K562 (cell line): ENCODE measurements around the gene DNAJC18. TPM values are rescaled to one million over a fixed set of nuclear protein-coding genes. Genes with fewer than 3 reads are reported as not detected.
A peak's percentile ranks its signal among the peaks of the same experiment; 100 is the strongest.

Experiments used
- ATAC-seq: fragments of 200-7000 bp; cut with Tn5 transposase; 3 replicates; pipeline ENCODE4 v1.9.1; 2020; ENCODE audit warnings: moderate library complexity
- BruUV-seq: library from RNA; stranded (reverse); fragments of 400-500 nt; replicated peaks from 2 replicates; lab custom pipeline; 2021; lab: Mats Ljungman, UMichigan
- CTCF ChIA-PET: fragments of 300-600 bp; formaldehyde crosslinking; extraction: SDS; loops from one replicate; lab custom pipeline; 2021; ENCODE audit warnings: low intra/inter-chr PET ratio; lab: Yijun Ruan, JAX
- POLR2A ChIA-PET: fragments of 300-600, 350-650 bp; sonication (Branson Sonifier 250); formaldehyde crosslinking; extraction: SDS; loops from one replicate; lab custom pipeline; 2021; ENCODE audit warnings: antibody characterized with exemption, inconsistent platforms; lab: Yijun Ruan, JAX
- DNase-seq, 4 experiments: peaks; one replicate each; pipeline versions ENCODE4 v3.0.0 to v3.0.0-alpha.2; 2011 to 2018; ENCODE audit warnings: low spot score in 3 of 4, mixed read lengths in 3 of 4; ENCODE audit errors: extremely low read depth in 1 of 4
- FAIRE-seq: peaks from 2 replicates; lab custom pipeline; 2011; peaks lifted over from hg19 to GRCh38; lab: Jason Lieb, UNC
- H2AFZ ChIP-seq: 2 replicates; pipeline ENCODE4 v1.6.0; 2011; ENCODE audit warnings: low read depth, low read length, control low read depth, inconsistent platforms
- H3K27ac ChIP-seq: fragments of 200-600 bp; 3 replicates; pipeline ENCODE4 v1.8.0; 2011; ENCODE audit warnings: low read depth, mild to moderate bottlenecking, control low read depth, inconsistent platforms, low read length, moderate library complexity, mixed read lengths; ENCODE audit errors: extremely low read depth
- H3K27me3 ChIP-seq, 2 experiments: fragments of 300-600 bp in 1 of 2; 2 replicates in 1 of 2; 3 replicates in 1 of 2; pipeline versions ENCODE4 v1.6.0 to v1.8.0; 2011; ENCODE audit warnings: inconsistent platforms in 2 of 2, low read length in 2 of 2, mild to moderate bottlenecking in 1 of 2, mixed read lengths in 1 of 2, moderate library complexity in 1 of 2; ENCODE audit not compliant: control insufficient read depth in 2 of 2, insufficient read depth in 2 of 2
- H3K36me3 ChIP-seq: fragments of 300-600 bp; 3 replicates; pipeline ENCODE4 v1.8.0; 2011; ENCODE audit warnings: mild to moderate bottlenecking, low read length, inconsistent platforms; ENCODE audit not compliant: control insufficient read depth, insufficient read depth
- H3K4me1 ChIP-seq, 2 experiments: fragments of 200-600 bp in 1 of 2; replicated peaks in 1 of 2; 2 replicates in 1 of 2; 3 replicates in 1 of 2; pipeline versions ENCODE4 v1.5.1 to v1.8.0; 2011; ENCODE audit warnings: inconsistent platforms in 2 of 2, low read length in 2 of 2, mild to moderate bottlenecking in 1 of 2, mixed read lengths in 1 of 2, moderate library complexity in 1 of 2; ENCODE audit not compliant: control insufficient read depth in 2 of 2, insufficient read depth in 2 of 2
- H3K4me2 ChIP-seq: 2 replicates; pipeline ENCODE4 v1.6.1; 2011; ENCODE audit warnings: low read length, control low read depth, inconsistent platforms, mixed read lengths; ENCODE audit not compliant: insufficient read depth
- H3K4me3 ChIP-seq: fragments of 200-600 bp; sonication (generic), shearing (Covaris generic); 2 replicates; pipeline ENCODE4 v1.5.1; 2016; ENCODE audit warnings: control low read depth, inconsistent platforms
- H3K79me2 ChIP-seq: fragments of 200-600 bp; 3 replicates; pipeline ENCODE4 v1.8.0; 2011; ENCODE audit warnings: low read length, inconsistent platforms; ENCODE audit not compliant: control insufficient read depth, insufficient read depth
- H3K9ac ChIP-seq, 2 experiments: 2 replicates each; pipeline versions ENCODE4 v1.6.0 to v1.6.1; 2011; ENCODE audit warnings: low read depth in 2 of 2, low read length in 2 of 2, control low read depth in 1 of 2, inconsistent platforms in 1 of 2, mild to moderate bottlenecking in 1 of 2, mixed read lengths in 1 of 2; ENCODE audit not compliant: insufficient read depth in 1 of 2
- H3K9me1 ChIP-seq: one replicate; pipeline ENCODE4 v1.6.0; 2011; ENCODE audit warnings: inconsistent platforms, mild to moderate bottlenecking, low read length, moderate library complexity; ENCODE audit not compliant: control insufficient read depth, insufficient read depth
- H3K9me3 ChIP-seq: replicated peaks from 2 replicates; pipeline ENCODE4 v1.5.1; 2011; ENCODE audit warnings: low read depth, low read length, inconsistent platforms; ENCODE audit not compliant: control insufficient read depth, insufficient read depth
- H4K20me1 ChIP-seq: replicated peaks from 2 replicates; pipeline ENCODE4 v1.6.1; 2011; ENCODE audit warnings: low read length, inconsistent platforms, mixed read lengths; ENCODE audit not compliant: control insufficient read depth, insufficient read depth
- ATF7 ChIP-seq: fragments of 450-650 bp; IDR thresholded peaks from 2 replicates; pipeline ENCODE4 v1.7.1; 2014; ENCODE audit warnings: mild to moderate bottlenecking, moderate library complexity
- CREM ChIP-seq: IDR thresholded peaks from 2 replicates; pipeline ENCODE4 v1.6.1; 2014; ENCODE audit warnings: antibody characterized with exemption, low read depth
- FOXJ3 ChIP-seq: sonication (generic); formaldehyde crosslinking; IDR thresholded peaks from 2 replicates; pipeline ENCODE4 v1.4.0; 2020; ENCODE audit warnings: mild to moderate bottlenecking, missing genetic modification reagents
- IFI16 ChIP-seq: fragments of 250-450 bp; sonication (Bioruptor Pico); IDR thresholded peaks from 2 replicates; pipeline ENCODE4 v2.1.2; 2022; ENCODE audit warnings: mild to moderate bottlenecking, inconsistent platforms
- LEF1 ChIP-seq: fragments of 450-650 bp; IDR thresholded peaks from 2 replicates; pipeline ENCODE4 v1.6.1; 2016; ENCODE audit warnings: mild to moderate bottlenecking
- MAZ ChIP-seq, 2 experiments: fragments of 450-650 bp in 1 of 2; sonication (generic) in 1 of 2; formaldehyde crosslinking; IDR thresholded peaks in 1 of 2; conservative IDR thresholded peaks in 1 of 2; 2 replicates each; pipeline versions ENCODE4 v1.4.0 to v1.5.0; 2020; ENCODE audit warnings: mild to moderate bottlenecking in 1 of 2, missing genetic modification reagents in 1 of 2
- RB1 ChIP-seq: fragments of 450-650 bp; IDR thresholded peaks from 2 replicates; pipeline ENCODE4 v1.6.1; 2017; ENCODE audit warnings: low read depth, mild to moderate bottlenecking
- RBM17 ChIP-seq: fragments of 200-400 bp; formaldehyde crosslinking; IDR thresholded peaks from 2 replicates; pipeline ENCODE4 v1.6.1; 2017; ENCODE audit warnings: low read depth, mild to moderate bottlenecking, low read length, borderline replicate concordance
- THRAP3 ChIP-seq: fragments of 450-650 bp; IDR thresholded peaks from 2 replicates; pipeline ENCODE4 v1.6.1; 2016; ENCODE audit warnings: mild to moderate bottlenecking, inconsistent platforms, borderline replicate concordance
- U2AF2 ChIP-seq: fragments of 200-400 bp; formaldehyde crosslinking; optimal IDR thresholded peaks from 2 replicates; pipeline ENCODE3; 2017; ENCODE audit warnings: low read depth, mild to moderate bottlenecking, low read length
- ZNF324 ChIP-seq: fragments of 250-450 bp; sonication (Bioruptor Pico); IDR thresholded peaks from 2 replicates; pipeline ENCODE4 v1.4.0; 2020; ENCODE audit warnings: mild to moderate bottlenecking
- ZNF695 ChIP-seq: fragments of 450-650 bp; formaldehyde crosslinking; IDR thresholded peaks from 2 replicates; pipeline ENCODE4 v1.4.0; 2020; ENCODE audit warnings: mild to moderate bottlenecking, moderate library complexity
- WGBS: fragments of 100-300 bp; shearing (Covaris generic); methylation state at CpG from one replicate; pipeline ENCODE4 v1.1.6; 2016; ENCODE audit warnings: low coverage, mixed read lengths; ENCODE audit not compliant: insufficient coverage; ENCODE audit errors: missing lambda C conversion rate; 5-methylcytosine and 5-hydroxymethylcytosine counted together
- in situ Hi-C: fragments of 300-500 bp; cut with MboI; formaldehyde crosslinking; loops from 4 replicates; pipeline ENCODE4 v1.15.0; 2018; ENCODE audit warnings: inconsistent platforms, mixed read lengths
- intact Hi-C: fragments of 100-400 bp; cut with micrococcal nuclease; formaldehyde crosslinking; loops from 2 replicates; pipeline ENCODE4 v1.14.2; 2022
- polyA plus RNA-seq, 8 experiments: library from polyadenylated mRNA; depleted of rRNA in 4 of 8; stranded (reverse) in 5 of 8; unstranded in 3 of 8; fragments of >200 nt; fragmentation: Nextera tagmentation in 2 of 8; fragmentation: Illumina TruSeq in 1 of 8; extraction: Ambion mirVana in 2 of 8; extraction: Trizol in 1 of 8; gene quantifications; 2 replicates each; pipeline versions ENCODE4 v1.2.1 to v1.2.3, GENCODE V29; 2011 to 2014; ENCODE audit warnings: inconsistent platforms in 1 of 8, missing spikeins in 1 of 8
- total RNA-seq, 7 experiments: library from RNA; depleted of rRNA in 6 of 7; stranded (reverse); fragments of >200 nt in 6 of 7; fragmentation: Illumina TruSeq in 2 of 7; extraction: Trizol in 2 of 7; gene quantifications; 2 replicates each; pipeline versions ENCODE4 v1.2.1 to v1.2.3, GENCODE V29; 2011 to 2021; ENCODE audit warnings: low replicate concordance in 1 of 7
- TF ChIP-seq, protein P1 (sequence below): fragments of 450-650 bp; formaldehyde crosslinking; IDR thresholded peaks from 2 replicates; pipeline ENCODE4 v1.4.0; 2020; ENCODE audit warnings: mild to moderate bottlenecking, mixed read lengths
- TF ChIP-seq, protein P2 (sequence below), 3 experiments: fragments of 200-800 bp in 1 of 3; fragments of 250-450 bp in 1 of 3; fragments of 450-650 bp in 1 of 3; sonication (Bioruptor Pico) in 1 of 3; sonication (Bioruptor generic) in 1 of 3; formaldehyde crosslinking in 1 of 3; IDR thresholded peaks; 2 replicates each; pipeline versions ENCODE4 v1.6.1 to v1.8.0; 2016 to 2022; ENCODE audit warnings: mild to moderate bottlenecking in 2 of 3, missing genetic modification characterization in 2 of 3, missing compliant biosample characterization in 1 of 3, moderate library complexity in 1 of 3

Gene DNAJC18
- total and polyA plus RNA-seq, 9 of the 15 experiments (the other 6 are each of a cell fraction or from before 2014, with no cell fraction given) = 1.5 to 13.3 (median 7.5) TPM

DNA sequence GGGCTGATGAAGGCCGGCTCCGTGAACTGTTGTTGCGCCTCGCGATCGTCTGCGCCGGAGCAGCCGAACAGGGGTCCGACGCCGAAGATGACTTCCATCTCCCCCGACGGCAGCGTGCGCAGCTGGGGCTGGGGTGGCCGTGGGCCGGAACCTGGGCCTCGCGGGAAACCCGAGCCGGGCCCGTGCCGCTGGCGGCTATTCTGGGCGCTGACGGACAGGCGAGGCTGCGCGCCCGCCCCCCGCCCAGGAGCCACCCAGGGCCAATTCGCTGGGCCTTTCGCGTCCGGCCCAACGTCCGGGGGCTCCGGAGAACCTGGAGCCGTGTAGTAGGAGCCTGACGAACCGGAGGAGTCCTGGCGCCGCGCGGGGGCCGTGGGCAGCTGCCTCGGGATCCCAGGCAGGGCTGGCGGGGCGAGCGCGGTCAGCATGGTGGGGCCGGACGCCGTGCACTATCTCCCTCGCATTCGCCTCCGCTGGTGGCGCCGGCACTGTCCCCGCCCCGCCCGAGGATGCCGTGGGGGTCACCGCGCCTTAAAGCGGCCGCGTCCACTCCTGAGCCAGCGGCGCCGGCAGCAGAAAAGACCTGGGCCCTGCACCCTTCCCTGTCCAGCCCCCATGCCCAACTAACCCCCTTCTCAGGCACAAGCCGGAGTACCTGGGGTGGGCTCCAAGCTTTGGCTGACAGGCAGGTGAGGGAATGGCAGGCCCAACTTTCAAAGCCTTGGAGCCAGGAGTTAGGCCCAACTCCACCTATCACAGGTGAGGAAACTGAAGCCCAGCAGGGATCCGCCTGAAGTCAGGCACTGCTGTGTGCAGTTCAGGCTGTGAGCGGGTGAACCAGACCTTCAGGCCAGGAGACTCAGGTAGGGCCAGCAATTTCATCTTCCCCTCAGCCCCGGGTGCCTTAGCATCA, 44.4 kb downstream of the DNAJC18 start, which contains the start of gene PROB1:
Gene PROB1 (minus strand): TSS at position 451 of the 913 bp plus-strand sequence. CDS start 23 bp downstream, at position 428.
- POLR2A ChIA-PET = interaction anchor here (0.6 to 1.1 kb wide), 4 partner anchors 21 to 806 kb away, joined by 3 to 4 read pairs (median 4); no protein-coding TSS in a partner anchor
- H3K36me3 ChIP-seq = no peaks in the 10 kb centered on the region
- WGBS = 89% methylated on average over 22 of the region's 76 CpGs
- no peak within 1 kb of the TSS for H2AFZ ChIP-seq
- no peak for DNase-seq
- in situ Hi-C loops = no loop called here
- H3K79me2 ChIP-seq = no peaks in the 10 kb centered on the region
- no peaks in the 10 kb centered on the region for H3K27me3 ChIP-seq
- H3K4me3 ChIP-seq = no peak within 1 kb of the TSS
- H3K9me3 ChIP-seq = no peaks in the 10 kb centered on the region; the same call in 1 of the 2 replicates
- CTCF ChIA-PET = no interaction called here
- BruUV-seq = no TSS peak
- H3K9ac ChIP-seq = peak within 1 kb of the TSS in 1 of 2 experiments; percentile 47; a peak in 2 of 4 replicates
- H4K20me1 ChIP-seq = no peaks in the 10 kb centered on the region
- intact Hi-C loops = no loop called here
- H3K9me1 ChIP-seq = no peaks in the 10 kb centered on the region
- ATAC-seq = no peak
- no peak within 1 kb of the TSS for H3K4me2 ChIP-seq
- H3K4me1 ChIP-seq = peaks cover 7 to 9% of the 10 kb centered on the region in 2 experiments
- no peak within 1 kb of the TSS for H3K27ac ChIP-seq
- FAIRE-seq = no peak
- TF ChIP-seq ATF7 (no peak), IFI16 (no peak), ZNF324 (CRISPR knock-in tag) (no peak), RBM17 (no peak), RB1 (no peak), LEF1 (no peak), ZNF695 (no peak), THRAP3 (no peak), FOXJ3 (CRISPR knock-in tag) (no peak), CREM (no peak), MAZ (CRISPR knock-in tag; conservative IDR thresholded peaks at IDR 0.05 in 1 of 2, IDR thresholded peaks at IDR 0.05 in 1 of 2) (no peak), U2AF2 (no peak)
- TF ChIP-seq, protein P1, sequence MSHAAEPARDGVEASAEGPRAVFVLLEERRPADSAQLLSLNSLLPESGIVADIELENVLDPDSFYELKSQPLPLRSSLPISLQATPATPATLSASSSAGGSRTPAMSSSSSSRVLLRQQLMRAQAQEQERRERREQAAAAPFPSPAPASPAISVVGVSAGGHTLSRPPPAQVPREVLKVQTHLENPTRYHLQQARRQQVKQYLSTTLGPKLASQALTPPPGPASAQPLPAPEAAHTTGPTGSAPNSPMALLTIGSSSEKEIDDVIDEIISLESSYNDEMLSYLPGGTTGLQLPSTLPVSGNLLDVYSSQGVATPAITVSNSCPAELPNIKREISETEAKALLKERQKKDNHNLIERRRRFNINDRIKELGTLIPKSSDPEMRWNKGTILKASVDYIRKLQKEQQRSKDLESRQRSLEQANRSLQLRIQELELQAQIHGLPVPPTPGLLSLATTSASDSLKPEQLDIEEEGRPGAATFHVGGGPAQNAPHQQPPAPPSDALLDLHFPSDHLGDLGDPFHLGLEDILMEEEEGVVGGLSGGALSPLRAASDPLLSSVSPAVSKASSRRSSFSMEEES = no peak
- TF ChIP-seq, protein P2, sequence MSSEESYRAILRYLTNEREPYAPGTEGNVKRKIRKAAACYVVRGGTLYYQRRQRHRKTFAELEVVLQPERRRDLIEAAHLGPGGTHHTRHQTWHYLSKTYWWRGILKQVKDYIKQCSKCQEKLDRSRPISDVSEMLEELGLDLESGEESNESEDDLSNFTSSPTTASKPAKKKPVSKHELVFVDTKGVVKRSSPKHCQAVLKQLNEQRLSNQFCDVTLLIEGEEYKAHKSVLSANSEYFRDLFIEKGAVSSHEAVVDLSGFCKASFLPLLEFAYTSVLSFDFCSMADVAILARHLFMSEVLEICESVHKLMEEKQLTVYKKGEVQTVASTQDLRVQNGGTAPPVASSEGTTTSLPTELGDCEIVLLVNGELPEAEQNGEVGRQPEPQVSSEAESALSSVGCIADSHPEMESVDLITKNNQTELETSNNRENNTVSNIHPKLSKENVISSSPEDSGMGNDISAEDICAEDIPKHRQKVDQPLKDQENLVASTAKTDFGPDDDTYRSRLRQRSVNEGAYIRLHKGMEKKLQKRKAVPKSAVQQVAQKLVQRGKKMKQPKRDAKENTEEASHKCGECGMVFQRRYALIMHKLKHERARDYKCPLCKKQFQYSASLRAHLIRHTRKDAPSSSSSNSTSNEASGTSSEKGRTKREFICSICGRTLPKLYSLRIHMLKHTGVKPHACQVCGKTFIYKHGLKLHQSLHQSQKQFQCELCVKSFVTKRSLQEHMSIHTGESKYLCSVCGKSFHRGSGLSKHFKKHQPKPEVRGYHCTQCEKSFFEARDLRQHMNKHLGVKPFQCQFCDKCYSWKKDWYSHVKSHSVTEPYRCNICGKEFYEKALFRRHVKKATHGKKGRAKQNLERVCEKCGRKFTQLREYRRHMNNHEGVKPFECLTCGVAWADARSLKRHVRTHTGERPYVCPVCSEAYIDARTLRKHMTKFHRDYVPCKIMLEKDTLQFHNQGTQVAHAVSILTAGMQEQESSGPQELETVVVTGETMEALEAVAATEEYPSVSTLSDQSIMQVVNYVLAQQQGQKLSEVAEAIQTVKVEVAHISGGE (CRISPR knock-in tag; IDR thresholded peaks at IDR 0.05) = no peak
